K562 (cell line): ENCODE results near the gene FAM20B. TPM values are rescaled to one million over a fixed set of nuclear protein-coding genes. Genes with fewer than 3 reads are reported as not detected.

Experiments
- CCNT2 ChIP-seq: IDR thresholded peaks from 2 replicates; pipeline ENCODE4 v1.6.1; 2011; ENCODE audit warnings: borderline replicate concordance, low read depth, mild to moderate bottlenecking, moderate library complexity, mixed read lengths, low read length; ENCODE audit not compliant: insufficient read length; ENCODE audit errors: extremely low read depth
- CEBPB ChIP-seq: fragments of 450-650 bp; IDR thresholded peaks from 2 replicates; pipeline ENCODE4 v1.6.1; 2016; ENCODE audit warnings: missing genetic modification characterization, missing compliant biosample characterization
- HDGF ChIP-seq: fragments of 450-650 bp; IDR thresholded peaks from 2 replicates; pipeline ENCODE4 v1.6.1; 2016
- KDM2B ChIP-seq: fragments of 250-450 bp; sonication (Bioruptor Pico); IDR thresholded peaks from 2 replicates; pipeline ENCODE4 v1.8.0; 2021; ENCODE audit warnings: mild to moderate bottlenecking, moderate library complexity
- NFRKB ChIP-seq: fragments of 450-650 bp; IDR thresholded peaks from 2 replicates; pipeline ENCODE4 v1.6.1; 2016; ENCODE audit warnings: low read depth
- NR2C2 ChIP-seq, 2 experiments: fragments of 200-800 bp in 1 of 2; sonication (Bioruptor generic) in 1 of 2; sonication (generic) in 1 of 2; formaldehyde crosslinking in 1 of 2; IDR thresholded peaks; 2 replicates each; pipeline versions ENCODE4 v1.6.1 to v1.8.0; 2016 to 2022; ENCODE audit warnings: mild to moderate bottlenecking in 1 of 2, missing compliant biosample characterization in 1 of 2, missing genetic modification characterization in 1 of 2, missing genetic modification reagents in 1 of 2
- PHB ChIP-seq: fragments of 250-450 bp; sonication (Bioruptor Pico); IDR thresholded peaks from 2 replicates; pipeline ENCODE4 v1.5.0; 2021
- RBBP5 ChIP-seq: fragments of 200-600 bp; sonication (generic); IDR thresholded peaks from 2 replicates; pipeline ENCODE4 v1.6.1; 2012; ENCODE audit warnings: borderline replicate concordance, mild to moderate bottlenecking, low read length, control low read depth, inconsistent platforms; ENCODE audit not compliant: insufficient read depth, poor library complexity, severe bottlenecking
- RCOR1 ChIP-seq, 2 experiments: IDR thresholded peaks; 2 replicates each; pipeline ENCODE4 v1.6.1; 2012; ENCODE audit warnings: low read depth in 2 of 2, low read length in 2 of 2, borderline replicate concordance in 1 of 2, improper control_type of control experiment in 1 of 2
- SMC3 ChIP-seq: conservative IDR thresholded peaks from 2 replicates; pipeline ENCODE4 v1.6.1; 2011; ENCODE audit warnings: low read depth, low read length, improper control_type of control experiment; ENCODE audit not compliant: insufficient read depth
- ZNF133 ChIP-seq: fragments of 250-450 bp; sonication (Bioruptor Pico); IDR thresholded peaks from 2 replicates; pipeline ENCODE4 v1.4.0; 2020; ENCODE audit warnings: mild to moderate bottlenecking
- polyA plus RNA-seq, 8 experiments: library from polyadenylated mRNA; depleted of rRNA in 4 of 8; stranded (reverse) in 5 of 8; unstranded in 3 of 8; fragments of >200 nt; fragmentation: Nextera tagmentation in 2 of 8; fragmentation: Illumina TruSeq in 1 of 8; extraction: Ambion mirVana in 2 of 8; extraction: Trizol in 1 of 8; gene quantifications; 2 replicates each; pipeline versions ENCODE4 v1.2.1 to v1.2.3, GENCODE V29; 2011 to 2014; ENCODE audit warnings: inconsistent platforms in 1 of 8, missing spikeins in 1 of 8
- total RNA-seq, 7 experiments: library from RNA; depleted of rRNA in 6 of 7; stranded (reverse); fragments of >200 nt in 6 of 7; fragmentation: Illumina TruSeq in 2 of 7; extraction: Trizol in 2 of 7; gene quantifications; 2 replicates each; pipeline versions ENCODE4 v1.2.1 to v1.2.3, GENCODE V29; 2011 to 2021; ENCODE audit warnings: low replicate concordance in 1 of 7
- TF ChIP-seq, protein P1 (sequence below): fragments of 250-450 bp; sonication (Bioruptor Pico); IDR thresholded peaks from 2 replicates; pipeline ENCODE4 v1.8.0; 2021; ENCODE audit warnings: moderate library complexity, mild to moderate bottlenecking, inconsistent platforms
- TF ChIP-seq, protein P2 (sequence below), 2 experiments: IDR thresholded peaks; 2 replicates each; pipeline ENCODE4 v1.6.1; 2011; ENCODE audit warnings: borderline replicate concordance in 1 of 2, control low read depth in 1 of 2, low read depth in 1 of 2, low read length in 1 of 2, mild to moderate bottlenecking in 1 of 2, mixed read lengths in 1 of 2, moderate library complexity in 1 of 2; ENCODE audit not compliant: insufficient read depth in 1 of 2, insufficient read length in 1 of 2, poor library complexity in 1 of 2, severe bottlenecking in 1 of 2; ENCODE audit errors: extremely low read depth in 1 of 2
- TF ChIP-seq, protein P3 (sequence below): IDR thresholded peaks from 2 replicates; pipeline ENCODE4 v1.6.1; 2016; ENCODE audit warnings: missing genetic modification characterization, missing compliant biosample characterization

Gene FAM20B
- total and polyA plus RNA-seq, 9 of the 15 experiments (the other 6 are each of a cell fraction or from before 2014, with no cell fraction given), result 7.2 to 67.5 (median 42.9) TPM

DNA sequence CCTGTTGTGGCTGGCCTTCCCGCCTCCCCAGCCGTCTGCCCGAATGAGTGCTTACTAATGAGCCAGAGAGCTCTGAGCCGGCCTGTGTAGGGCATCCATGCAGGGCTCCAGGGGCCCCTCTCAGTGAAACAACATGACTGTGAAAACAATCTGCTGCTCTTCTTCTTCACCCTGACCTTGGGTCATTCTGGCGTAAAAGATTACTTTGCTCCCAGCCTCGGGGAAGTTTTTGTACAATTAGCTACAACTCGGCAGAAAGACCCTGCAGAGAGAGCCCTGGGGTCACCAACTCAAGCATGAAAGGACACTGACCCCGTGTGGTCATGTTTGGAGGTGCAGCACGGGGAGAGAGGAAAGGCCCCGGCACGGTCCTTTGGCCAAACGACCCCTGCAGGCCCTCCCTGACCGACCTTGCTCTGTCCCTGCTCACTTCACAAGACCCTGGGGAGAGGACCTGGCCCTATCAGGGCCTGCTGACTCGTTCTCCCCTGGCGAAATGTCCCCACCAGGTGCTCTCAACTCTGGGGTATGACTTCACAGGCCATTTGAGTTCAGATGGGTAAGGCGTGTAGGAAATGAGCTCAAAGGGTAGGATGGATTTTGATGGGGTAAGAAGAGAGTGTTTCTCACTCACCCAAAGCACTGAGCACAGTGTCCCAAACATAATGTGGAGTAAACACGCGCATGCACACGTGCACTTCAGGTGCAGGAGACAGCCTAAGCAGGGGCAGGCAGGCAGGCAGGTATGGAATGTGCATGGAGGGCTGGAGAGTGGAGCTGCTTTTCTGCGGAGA lies 22.9 kb upstream of the FAM20B start (continued):
- TF ChIP-seq RCOR1 (IDR thresholded peaks at IDR 0.05; ENCODE audit: borderline replicate concordance in 1 of 2, low read depth in 2 of 2, low read length in 2 of 2) (0 out of 4 replicates have a peak, but pooled peaks of 1 of the 2 experiments have one; percentile 21), PHB (CRISPR knock-in tag) (no peak), CEBPB (tag) (no peak), NFRKB (no peak), RBBP5 (no peak), CCNT2 (no peak), HDGF (peak; percentile 75; the same call in 1 of the 2 replicates), ZNF133 (CRISPR knock-in tag) (no peak), SMC3 (peak; percentile 94), KDM2B (CRISPR knock-in tag) (no peak), NR2C2 (CRISPR knock-in tag; IDR thresholded peaks at IDR 0.05) (no peak), NR2C2 (tag; IDR thresholded peaks at IDR 0.05) (no peak)
- TF ChIP-seq, protein P1, sequence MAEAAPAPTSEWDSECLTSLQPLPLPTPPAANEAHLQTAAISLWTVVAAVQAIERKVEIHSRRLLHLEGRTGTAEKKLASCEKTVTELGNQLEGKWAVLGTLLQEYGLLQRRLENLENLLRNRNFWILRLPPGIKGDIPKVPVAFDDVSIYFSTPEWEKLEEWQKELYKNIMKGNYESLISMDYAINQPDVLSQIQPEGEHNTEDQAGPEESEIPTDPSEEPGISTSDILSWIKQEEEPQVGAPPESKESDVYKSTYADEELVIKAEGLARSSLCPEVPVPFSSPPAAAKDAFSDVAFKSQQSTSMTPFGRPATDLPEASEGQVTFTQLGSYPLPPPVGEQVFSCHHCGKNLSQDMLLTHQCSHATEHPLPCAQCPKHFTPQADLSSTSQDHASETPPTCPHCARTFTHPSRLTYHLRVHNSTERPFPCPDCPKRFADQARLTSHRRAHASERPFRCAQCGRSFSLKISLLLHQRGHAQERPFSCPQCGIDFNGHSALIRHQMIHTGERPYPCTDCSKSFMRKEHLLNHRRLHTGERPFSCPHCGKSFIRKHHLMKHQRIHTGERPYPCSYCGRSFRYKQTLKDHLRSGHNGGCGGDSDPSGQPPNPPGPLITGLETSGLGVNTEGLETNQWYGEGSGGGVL (CRISPR knock-in tag), result no peak
- TF ChIP-seq, protein P2, sequence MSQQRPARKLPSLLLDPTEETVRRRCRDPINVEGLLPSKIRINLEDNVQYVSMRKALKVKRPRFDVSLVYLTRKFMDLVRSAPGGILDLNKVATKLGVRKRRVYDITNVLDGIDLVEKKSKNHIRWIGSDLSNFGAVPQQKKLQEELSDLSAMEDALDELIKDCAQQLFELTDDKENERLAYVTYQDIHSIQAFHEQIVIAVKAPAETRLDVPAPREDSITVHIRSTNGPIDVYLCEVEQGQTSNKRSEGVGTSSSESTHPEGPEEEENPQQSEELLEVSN (IDR thresholded peaks at IDR 0.05; ENCODE audit: borderline replicate concordance in 1 of 2, extremely low read depth in 1 of 2, insufficient read depth in 1 of 2, insufficient read length in 1 of 2, low read depth in 1 of 2, low read length in 1 of 2, poor library complexity in 1 of 2, severe bottlenecking in 1 of 2), result no peak
- TF ChIP-seq, protein P3, sequence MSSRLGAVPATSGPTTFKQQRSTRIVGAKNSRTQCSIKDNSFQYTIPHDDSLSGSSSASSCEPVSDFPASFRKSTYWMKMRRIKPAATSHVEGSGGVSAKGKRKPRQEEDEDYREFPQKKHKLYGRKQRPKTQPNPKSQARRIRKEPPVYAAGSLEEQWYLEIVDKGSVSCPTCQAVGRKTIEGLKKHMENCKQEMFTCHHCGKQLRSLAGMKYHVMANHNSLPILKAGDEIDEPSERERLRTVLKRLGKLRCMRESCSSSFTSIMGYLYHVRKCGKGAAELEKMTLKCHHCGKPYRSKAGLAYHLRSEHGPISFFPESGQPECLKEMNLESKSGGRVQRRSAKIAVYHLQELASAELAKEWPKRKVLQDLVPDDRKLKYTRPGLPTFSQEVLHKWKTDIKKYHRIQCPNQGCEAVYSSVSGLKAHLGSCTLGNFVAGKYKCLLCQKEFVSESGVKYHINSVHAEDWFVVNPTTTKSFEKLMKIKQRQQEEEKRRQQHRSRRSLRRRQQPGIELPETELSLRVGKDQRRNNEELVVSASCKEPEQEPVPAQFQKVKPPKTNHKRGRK, result no peak
